ENCODE results near the gene MOXD1. TPM values are rescaled to one million over a fixed set of nuclear protein-coding genes. Genes with fewer than 3 reads are reported as not detected.

MOXD1 gene
- polyA plus RNA-seq, 1 of the 3 experiments (the other 2 are of a cell fraction) = 252 TPM

DNA sequence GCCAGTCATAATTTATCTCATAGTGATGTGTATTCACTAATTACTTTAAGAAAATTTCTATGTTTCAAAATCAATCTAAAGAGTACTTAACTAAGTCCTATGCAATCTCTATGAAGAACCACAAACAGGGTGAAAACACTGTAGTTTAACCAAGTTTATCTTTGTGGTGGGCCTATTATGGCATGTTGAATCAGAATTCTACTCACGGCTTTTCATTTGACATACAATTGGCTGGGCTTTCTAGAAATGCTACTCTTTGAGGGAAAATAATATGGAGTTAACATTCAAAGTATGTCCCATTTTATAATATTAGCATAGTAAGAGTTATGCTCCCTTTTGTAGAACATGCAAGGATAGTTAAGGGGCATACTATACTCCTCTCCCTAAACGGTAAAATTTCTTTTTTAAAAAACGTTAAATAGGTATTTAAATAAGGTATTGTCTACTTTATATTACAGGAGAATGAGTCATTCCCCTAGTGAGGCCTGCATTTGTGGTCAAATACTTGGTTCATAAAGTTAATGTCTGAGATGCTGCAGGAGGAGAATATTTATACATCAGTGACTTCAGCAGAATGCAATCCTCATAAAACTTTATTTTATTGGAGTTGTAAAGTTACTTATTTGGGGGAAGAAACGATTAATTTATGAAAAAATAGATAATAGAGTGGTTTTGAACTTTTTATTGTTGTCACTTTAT, 1.8 kb downstream of the MOXD1 start:
- ChIA-PET POLR2A (no interaction called here), CTCF (interaction anchor here (0.6 kb wide), 1 partner anchor 13 kb away, joined by 3 read pairs; no protein-coding TSS in a partner anchor)
- WGBS (ENCODE audit: low lambda C conversion rate) = 12% methylated on average over 4 of the region's 4 CpGs
- peak overlapping the region; percentile 57 to 62 for H3K27ac ChIP-seq (ENCODE audit: low read depth in 2 of 2, low read length in 1 of 2)
- no peaks in the 10 kb centered on the region for H3K9me2 ChIP-seq
- H3K4me3 ChIP-seq (ENCODE audit: low read depth in 2 of 2, low read length in 1 of 2) = peak overlapping the region; percentile 57 to 75; a peak in 3 of 4 replicates
- H3K27me3 ChIP-seq (ENCODE audit: insufficient read depth) = peaks cover 20% of the 10 kb centered on the region; the same call in 1 of the 2 replicates
- H3K79me2 ChIP-seq (ENCODE audit: insufficient read depth) = peaks cover 60% of the 10 kb centered on the region
- H3K9me3 ChIP-seq = peaks cover 7% of the 10 kb centered on the region; the same call in 1 of the 2 replicates
- H4K20me1 ChIP-seq (ENCODE audit: insufficient read depth) = no peaks in the 10 kb centered on the region
- peak overlapping the region; percentile 86; the same call in 1 of the 2 replicates for H3K9ac ChIP-seq
- TF ChIP-seq FOSL2 (IDR thresholded peaks at IDR 0.05; ENCODE audit: borderline replicate concordance, low read depth) (peak; percentile 57; the same call in 1 of the 2 replicates), TCF12 (IDR thresholded peaks at IDR 0.05) (peak; percentile 7; the same call in 1 of the 2 replicates), FOXJ3 (CRISPR knock-in tag; IDR thresholded peaks at IDR 0.05) (no peak)
- peaks cover 16% of the 10 kb centered on the region for H3F3A ChIP-seq (replicated peaks; ENCODE audit: insufficient read depth)
- H3K4me2 ChIP-seq = peak overlapping the region; percentile 79; the same call in 1 of the 2 replicates
- H3K36me3 ChIP-seq (replicated peaks in 1 of 2; ENCODE audit: control insufficient read depth in 1 of 2, insufficient read depth in 2 of 2, low read length in 1 of 2) = peaks cover 0 to 3% of the 10 kb centered on the region in 2 experiments
- H3K4me1 ChIP-seq (ENCODE audit: control insufficient read depth in 1 of 2, insufficient read depth in 2 of 2, low read depth in 1 of 2, low read length in 1 of 2) = peaks cover 0 to 2% of the 10 kb centered on the region in 2 experiments; a peak in 2 of 4 replicates
- DNase-seq = no peak
- no peak overlapping the region; the same call in 1 of the 2 replicates for H2AFZ ChIP-seq (ENCODE audit: low read depth)

DNA sequence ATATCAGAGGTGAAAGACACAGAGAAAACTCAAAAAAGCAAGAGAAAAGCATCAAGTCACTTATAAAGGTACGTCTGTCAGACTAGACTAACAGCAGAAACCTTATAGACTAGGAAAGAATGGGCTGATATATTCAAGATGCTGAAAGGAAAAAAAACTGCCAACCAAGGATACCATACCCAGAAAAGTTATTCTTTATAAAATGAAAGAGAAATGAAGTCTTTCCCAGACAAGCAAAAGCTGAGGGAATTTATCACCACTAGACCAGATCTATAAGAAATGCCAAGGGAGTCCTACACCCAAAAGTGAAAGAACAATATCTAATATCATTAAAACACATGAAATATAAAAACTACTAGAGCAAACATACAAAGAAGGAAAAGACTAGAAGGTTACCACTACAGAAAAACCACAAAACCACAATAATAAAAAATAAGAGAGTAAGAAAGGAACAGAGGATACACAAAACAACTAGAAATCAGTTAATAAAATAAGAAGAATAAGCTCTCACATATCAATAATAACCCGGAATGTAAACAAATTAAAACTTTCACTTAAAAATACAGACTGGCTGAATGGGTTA, 6.2 kb downstream of the MOXD1 start:
- H3K9me3 ChIP-seq = peaks cover 14% of the 10 kb centered on the region; the same call in 1 of the 2 replicates
- no peaks in the 10 kb centered on the region for H3K9me2 ChIP-seq
- no peak overlapping the region for H2AFZ ChIP-seq (ENCODE audit: low read depth)
- H3K4me1 ChIP-seq (ENCODE audit: control insufficient read depth in 1 of 2, insufficient read depth in 2 of 2, low read depth in 1 of 2, low read length in 1 of 2) = no peaks in the 10 kb centered on the region; a peak in 1 of 4 replicates
- H3K9ac ChIP-seq = no peak overlapping the region
- H3K36me3 ChIP-seq (replicated peaks in 1 of 2; ENCODE audit: control insufficient read depth in 1 of 2, insufficient read depth in 2 of 2, low read length in 1 of 2) = peaks cover 0 to 3% of the 10 kb centered on the region in 2 experiments
- no peak overlapping the region for H3K4me3 ChIP-seq (ENCODE audit: low read depth in 2 of 2, low read length in 1 of 2)
- H3K79me2 ChIP-seq (ENCODE audit: insufficient read depth) = peaks cover 78% of the 10 kb centered on the region
- ChIA-PET CTCF (no interaction called here), POLR2A (no interaction called here)
- H3K4me2 ChIP-seq = no peak overlapping the region
- 25% methylated on average over 2 of the region's 2 CpGs for WGBS (ENCODE audit: low lambda C conversion rate)
- no peaks in the 10 kb centered on the region; the same call in 1 of the 2 replicates for H3K27me3 ChIP-seq (ENCODE audit: insufficient read depth)
- TF ChIP-seq, protein P1, sequence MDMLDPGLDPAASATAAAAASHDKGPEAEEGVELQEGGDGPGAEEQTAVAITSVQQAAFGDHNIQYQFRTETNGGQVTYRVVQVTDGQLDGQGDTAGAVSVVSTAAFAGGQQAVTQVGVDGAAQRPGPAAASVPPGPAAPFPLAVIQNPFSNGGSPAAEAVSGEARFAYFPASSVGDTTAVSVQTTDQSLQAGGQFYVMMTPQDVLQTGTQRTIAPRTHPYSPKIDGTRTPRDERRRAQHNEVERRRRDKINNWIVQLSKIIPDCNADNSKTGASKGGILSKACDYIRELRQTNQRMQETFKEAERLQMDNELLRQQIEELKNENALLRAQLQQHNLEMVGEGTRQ (IDR thresholded peaks at IDR 0.05; ENCODE audit: borderline replicate concordance, low read depth, low read length) = no peak
- no peak for TF ChIP-seq RCOR1 (IDR thresholded peaks at IDR 0.05; ENCODE audit: low read length)
- TF ChIP-seq TCF12 (IDR thresholded peaks at IDR 0.05) = no peak
- TF ChIP-seq, protein P2, sequence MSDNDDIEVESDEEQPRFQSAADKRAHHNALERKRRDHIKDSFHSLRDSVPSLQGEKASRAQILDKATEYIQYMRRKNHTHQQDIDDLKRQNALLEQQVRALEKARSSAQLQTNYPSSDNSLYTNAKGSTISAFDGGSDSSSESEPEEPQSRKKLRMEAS (IDR thresholded peaks at IDR 0.05; ENCODE audit: low read depth) = no peak
- no peak for TF ChIP-seq GATA2 (CRISPR knock-in tag; IDR thresholded peaks at IDR 0.05)
- TF ChIP-seq FOSL2 (IDR thresholded peaks at IDR 0.05; ENCODE audit: borderline replicate concordance, low read depth) = no peak
- TF ChIP-seq, protein P3, sequence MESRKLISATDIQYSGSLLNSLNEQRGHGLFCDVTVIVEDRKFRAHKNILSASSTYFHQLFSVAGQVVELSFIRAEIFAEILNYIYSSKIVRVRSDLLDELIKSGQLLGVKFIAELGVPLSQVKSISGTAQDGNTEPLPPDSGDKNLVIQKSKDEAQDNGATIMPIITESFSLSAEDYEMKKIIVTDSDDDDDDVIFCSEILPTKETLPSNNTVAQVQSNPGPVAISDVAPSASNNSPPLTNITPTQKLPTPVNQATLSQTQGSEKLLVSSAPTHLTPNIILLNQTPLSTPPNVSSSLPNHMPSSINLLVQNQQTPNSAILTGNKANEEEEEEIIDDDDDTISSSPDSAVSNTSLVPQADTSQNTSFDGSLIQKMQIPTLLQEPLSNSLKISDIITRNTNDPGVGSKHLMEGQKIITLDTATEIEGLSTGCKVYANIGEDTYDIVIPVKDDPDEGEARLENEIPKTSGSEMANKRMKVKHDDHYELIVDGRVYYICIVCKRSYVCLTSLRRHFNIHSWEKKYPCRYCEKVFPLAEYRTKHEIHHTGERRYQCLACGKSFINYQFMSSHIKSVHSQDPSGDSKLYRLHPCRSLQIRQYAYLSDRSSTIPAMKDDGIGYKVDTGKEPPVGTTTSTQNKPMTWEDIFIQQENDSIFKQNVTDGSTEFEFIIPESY (IDR thresholded peaks at IDR 0.05; ENCODE audit: borderline replicate concordance, low read depth) = no peak
- no peak for TF ChIP-seq YY1 (IDR thresholded peaks at IDR 0.05; ENCODE audit: low read depth)
- no peak for TF ChIP-seq CHD2 (IDR thresholded peaks at IDR 0.05; ENCODE audit: low read length, partially characterized antibody)
- no peak for TF ChIP-seq JUND (IDR thresholded peaks at IDR 0.05)
- TF ChIP-seq FOXM1 (IDR thresholded peaks at IDR 0.05; ENCODE audit: low read depth) = no peak
- no peak for TF ChIP-seq IRF3 (IDR thresholded peaks at IDR 0.05; ENCODE audit: low read depth, low read length)
- no peak overlapping the region; a peak in 1 of 4 replicates for H3K27ac ChIP-seq (ENCODE audit: low read depth in 2 of 2, low read length in 1 of 2)
- H3F3A ChIP-seq (replicated peaks; ENCODE audit: insufficient read depth) = peaks cover 25% of the 10 kb centered on the region
- DNase-seq = no peak
- no peaks in the 10 kb centered on the region for H4K20me1 ChIP-seq (ENCODE audit: insufficient read depth)

Data from SK-N-SH (cell line).